ENCODE measurements around the gene PTPRU. TPM values are rescaled to one million over a fixed set of nuclear protein-coding genes. Genes with fewer than 3 reads are reported as not detected.

PTPRU gene
- total RNA-seq, 4 donors from 2014 or later: 15.0 to 46.7 (median 29.0) TPM

DNA sequence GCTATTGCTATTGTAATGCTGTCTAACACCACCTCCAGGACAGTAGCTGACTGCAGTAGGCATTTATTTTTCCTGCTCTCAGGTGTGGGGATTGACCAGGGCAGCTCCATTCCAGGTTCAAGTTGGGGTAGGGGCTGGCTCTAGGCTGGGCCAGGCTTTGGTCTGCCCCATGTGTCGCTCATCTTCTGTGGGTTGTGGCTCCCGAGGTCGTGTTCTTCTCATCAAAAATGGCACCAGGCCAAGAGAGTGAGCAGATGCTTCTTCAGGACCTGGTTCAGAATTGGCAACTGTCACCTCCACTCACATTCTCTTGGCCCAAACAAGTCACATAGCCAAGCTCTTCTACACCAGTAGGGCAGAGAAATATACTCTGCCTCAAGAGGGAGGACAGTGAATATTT lies 133.7 kb downstream of the PTPRU start:
- no peak for TF ChIP-seq POLR2A (IDR thresholded peaks at IDR 0.05)
- TF ChIP-seq EP300 (IDR thresholded peaks at IDR 0.05): no peak
- no peak for TF ChIP-seq POLR2AphosphoS5 (IDR thresholded peaks at IDR 0.05)
- TF ChIP-seq CTCF (IDR thresholded peaks at IDR 0.05): no peak
- Histone ChIP-seq H3K27ac (no peak overlapping the region), H3K36me3 (no peaks in the 10 kb centered on the region), H3K27me3 (peaks cover 32% of the 10 kb centered on the region), H3K4me1 (no peaks in the 10 kb centered on the region), H3K4me3 (no peak overlapping the region), H3K9me3 (no peaks in the 10 kb centered on the region)
- DNase-seq (ENCODE audit: low spot score in 2 of 2): peak in 1 of 2 donors; percentile 31
- WGBS: 58% methylated on average over 3 of the region's 3 CpGs

GRCh38 chr1:29371332-29371731 lies 135.0 kb downstream of the PTPRU start:
- TF ChIP-seq POLR2A (IDR thresholded peaks at IDR 0.05) (no peak), CTCF (IDR thresholded peaks at IDR 0.05) (no peak), POLR2AphosphoS5 (IDR thresholded peaks at IDR 0.05) (no peak), EP300 (IDR thresholded peaks at IDR 0.05) (no peak)
- H3K27me3 ChIP-seq: peaks cover 35% of the 10 kb centered on the region
- DNase-seq (ENCODE audit: low spot score in 2 of 2): no peak
- H3K9me3 ChIP-seq: no peaks in the 10 kb centered on the region
- 93% methylated on average over 4 of the region's 5 CpGs for WGBS
- no peak overlapping the region for H3K27ac ChIP-seq
- H3K4me1 ChIP-seq: no peaks in the 10 kb centered on the region
- H3K36me3 ChIP-seq: no peaks in the 10 kb centered on the region
- H3K4me3 ChIP-seq: no peak overlapping the region

- Histone ChIP-seq H3K4me1 (no peaks in the 10 kb centered on the region), H3K27me3 (peaks cover 40% of the 10 kb centered on the region), H3K27ac (no peak overlapping the region), H3K4me3 (no peak overlapping the region), H3K9me3 (no peaks in the 10 kb centered on the region), H3K36me3 (no peaks in the 10 kb centered on the region)
- TF ChIP-seq CTCF (IDR thresholded peaks at IDR 0.05) (no peak), POLR2A (IDR thresholded peaks at IDR 0.05) (no peak), EP300 (IDR thresholded peaks at IDR 0.05) (no peak), POLR2AphosphoS5 (IDR thresholded peaks at IDR 0.05) (no peak)
- 49% methylated on average over 4 of the region's 4 CpGs for WGBS
- peak in 1 of 2 donors; percentile 43 for DNase-seq (ENCODE audit: low spot score in 2 of 2)
These were observed 135.8 kb downstream of the PTPRU start for GRCh38 chr1:29372108-29372507.

Other genes with a start within 250 kb of the PTPRU start
- gene TMEM200B, start 112.6 kb upstream of the PTPRU start, total RNA-seq: 1 to 10 TPM; 2.5 to 5.7 (median 3.8) TPM
- 10 to 100 TPM; 45.7 to 86.1 (median 60.5) TPM for gene SRSF4, start 54.6 kb upstream of the PTPRU start, total RNA-seq
- 10 to 100 TPM; 23.1 to 39.3 (median 33.6) TPM for gene MECR, start 5.6 kb upstream of the PTPRU start, total RNA-seq

Data from suprapubic skin (tissue), 4 donors.